ENCODE results near the gene CCSER2. TPM values are rescaled to one million over a fixed set of nuclear protein-coding genes. Genes with fewer than 3 reads are reported as not detected.
"Not testable (repeated sequence)": the region's sequence is repeated elsewhere in the genome, so short reads cannot be mapped to it uniquely, and the experiment has no call there.

Gene CCSER2
- total RNA-seq, 1 donor from 2014 or later, result 102 TPM

GRCh38 chr10:84314275-84314674, 14.1 kb upstream of the CCSER2 start:
- DNase-seq, result no peak

GRCh38 chr10:84317174-84317573, 11.2 kb upstream of the CCSER2 start:
- no peak for DNase-seq

GRCh38 chr10:84321902-84322301, 6.5 kb upstream of the CCSER2 start:
- no peak for DNase-seq

- DNase-seq, result not testable (repeated sequence)
Observed at GRCh38 chr10:84323566-84323965, 4.8 kb upstream of the CCSER2 start.

GRCh38 chr10:84326995-84327394, 1.4 kb upstream of the CCSER2 start:
- DNase-seq, result not testable (repeated sequence)

- peak; percentile 3 for DNase-seq
Observed at GRCh38 chr10:84329196-84329611, 815 bp downstream of the CCSER2 start.

- no peak for DNase-seq
Observed at GRCh38 chr10:84329986-84330651, 1.7 kb downstream of the CCSER2 start.

- DNase-seq, result no peak
Observed at GRCh38 chr10:84331091-84331490, 2.7 kb downstream of the CCSER2 start.

GRCh38 chr10:84333864-84334451, 5.6 kb downstream of the CCSER2 start:
- DNase-seq, result no peak

- DNase-seq, result no peak
Observed at GRCh38 chr10:84334811-84335210, 6.4 kb downstream of the CCSER2 start.

GRCh38 chr10:84335516-84335915, 7.1 kb downstream of the CCSER2 start:
- no peak for DNase-seq

- no peak for DNase-seq
Observed at GRCh38 chr10:84336406-84337090, 8.2 kb downstream of the CCSER2 start.

- DNase-seq, result no peak
Observed at GRCh38 chr10:84337199-84337598, 8.8 kb downstream of the CCSER2 start.

- no peak for DNase-seq
Observed at GRCh38 chr10:84339025-84339424, 10.6 kb downstream of the CCSER2 start.

- DNase-seq, result no peak
Observed at GRCh38 chr10:84340187-84340586, 11.8 kb downstream of the CCSER2 start.

- no peak for DNase-seq
Observed at GRCh38 chr10:84340632-84341537, 12.5 kb downstream of the CCSER2 start.

- no peak for DNase-seq
Observed at GRCh38 chr10:84341538-84341856, 13.1 kb downstream of the CCSER2 start.

- no peak for DNase-seq
Observed at GRCh38 chr10:84341983-84342382, 13.6 kb downstream of the CCSER2 start.

- no peak for DNase-seq
Observed at GRCh38 chr10:84342584-84342983, 14.2 kb downstream of the CCSER2 start.

GRCh38 chr10:84343831-84344230, 15.4 kb downstream of the CCSER2 start:
- DNase-seq, result no peak

- no peak for DNase-seq
Observed at GRCh38 chr10:84344526-84344925, 16.1 kb downstream of the CCSER2 start.

- not testable (repeated sequence) for DNase-seq
Observed at GRCh38 chr10:84347575-84348002, 19.2 kb downstream of the CCSER2 start.

- no peak for DNase-seq
Observed at GRCh38 chr10:84348447-84348846, 20.1 kb downstream of the CCSER2 start.

All from occipital lobe (tissue), 2 donors.